Endothelial cell of umbilical vein (primary cell): ENCODE measurements around the gene GNAS-AS1. TPM values are rescaled to one million over a fixed set of nuclear protein-coding genes. Genes with fewer than 3 reads are reported as not detected.

Experiments used
- BruUV-seq: library from RNA; stranded (reverse); fragments of 400-500 nt; replicated peaks from 2 replicates; lab custom pipeline; 2021; lab: Mats Ljungman, UMichigan
- CTCF ChIA-PET: fragments of 300-600, 350-600 bp; sonication (Branson Sonifier 250); formaldehyde crosslinking; loops from one replicate; lab custom pipeline; 2021; ENCODE audit warnings: antibody characterized with exemption, inconsistent platforms; lab: Charles Lee
- POLR2A ChIA-PET: fragments of 300-600, 350-600 bp; sonication (Branson Sonifier 250); formaldehyde crosslinking; loops from one replicate; lab custom pipeline; 2021; ENCODE audit warnings: antibody characterized with exemption, inconsistent platforms; lab: Charles Lee
- DNase-seq: peaks from one replicate; pipeline ENCODE4 v3.0.0-alpha.2; 2011; ENCODE audit warnings: low read depth, low spot score
- FAIRE-seq: peaks from 2 replicates; lab custom pipeline; 2011; peaks lifted over from hg19 to GRCh38; lab: Jason Lieb, UNC
- H2AFZ ChIP-seq: 2 replicates; pipeline ENCODE4 v1.6.0; 2012; ENCODE audit warnings: low read depth, low read length, control low read depth, inconsistent platforms
- H3K27ac ChIP-seq: 2 replicates; pipeline ENCODE4 v1.5.1; 2011; ENCODE audit warnings: low read depth, mild to moderate bottlenecking, control low read depth, low read length, moderate library complexity; ENCODE audit not compliant: insufficient read depth
- H3K27me3 ChIP-seq, 2 experiments: 2 replicates each; pipeline versions ENCODE4 v1.6.0 to v1.6.1; 2011; ENCODE audit warnings: low read length in 2 of 2, mixed read lengths in 1 of 2; ENCODE audit not compliant: control insufficient read depth in 2 of 2, insufficient read depth in 2 of 2
- H3K36me3 ChIP-seq, 2 experiments: 2 replicates in 1 of 2; 3 replicates in 1 of 2; pipeline ENCODE4 v1.5.1; 2011; ENCODE audit warnings: low read length in 2 of 2, mild to moderate bottlenecking in 1 of 2, moderate library complexity in 1 of 2; ENCODE audit not compliant: control insufficient read depth in 2 of 2, insufficient read depth in 2 of 2; ENCODE audit errors: extremely low read depth in 1 of 2
- H3K4me1 ChIP-seq: 3 replicates; pipeline ENCODE4 v1.5.1; 2011; ENCODE audit warnings: mild to moderate bottlenecking, low read length; ENCODE audit not compliant: control insufficient read depth, insufficient read depth; ENCODE audit errors: extremely low read depth
- H3K4me2 ChIP-seq: 2 replicates; pipeline ENCODE4 v1.6.1; 2011; ENCODE audit warnings: low read length, control low read depth, mixed read lengths; ENCODE audit not compliant: insufficient read depth
- H3K4me3 ChIP-seq, 3 experiments: fragments of 200-600 bp in 1 of 3; sonication (generic), shearing (Covaris generic) in 1 of 3; replicated peaks in 1 of 3; 2 replicates each; pipeline ENCODE4 v1.5.1; 2011 to 2016; ENCODE audit warnings: control low read depth in 3 of 3, low read length in 3 of 3, mild to moderate bottlenecking in 2 of 3, inconsistent platforms in 1 of 3, low read depth in 1 of 3, moderate library complexity in 1 of 3; ENCODE audit not compliant: insufficient read depth in 1 of 3
- H3K79me2 ChIP-seq: 2 replicates; pipeline ENCODE4 v1.6.0; 2012; ENCODE audit warnings: low read length, inconsistent platforms; ENCODE audit not compliant: control insufficient read depth, insufficient read depth
- H3K9ac ChIP-seq: replicated peaks from 2 replicates; pipeline ENCODE3; 2011; ENCODE audit warnings: low read length, control low read depth; ENCODE audit not compliant: insufficient read depth; ENCODE audit errors: extremely low read depth
- H3K9me1 ChIP-seq: replicated peaks from 3 replicates; pipeline ENCODE4 v1.6.0; 2011; ENCODE audit warnings: mild to moderate bottlenecking, low read length; ENCODE audit not compliant: control insufficient read depth, insufficient read depth; ENCODE audit errors: extremely low read depth
- H3K9me3 ChIP-seq: replicated peaks from 2 replicates; pipeline ENCODE4 v1.5.1; 2012; ENCODE audit warnings: low read length, inconsistent platforms; ENCODE audit not compliant: control insufficient read depth, insufficient read depth
- H4K20me1 ChIP-seq: replicated peaks from 2 replicates; pipeline ENCODE3; 2011; ENCODE audit warnings: mild to moderate bottlenecking, low read length; ENCODE audit not compliant: control insufficient read depth, insufficient read depth; ENCODE audit errors: extremely low read depth
- EZH2 ChIP-seq: IDR thresholded peaks from 2 replicates; pipeline ENCODE4 v1.6.1; 2012; ENCODE audit warnings: borderline replicate concordance, low read depth, mild to moderate bottlenecking, moderate library complexity, low read length, inconsistent platforms; ENCODE audit not compliant: severe bottlenecking
- FOS ChIP-seq: IDR thresholded peaks from 2 replicates; pipeline ENCODE4 v1.6.1; 2011; ENCODE audit warnings: mild to moderate bottlenecking, low read length, moderate library complexity, borderline replicate concordance; ENCODE audit not compliant: insufficient read depth
- GATA2 ChIP-seq: IDR thresholded peaks from 2 replicates; pipeline ENCODE4 v1.7.0; 2011; ENCODE audit warnings: low read depth, mild to moderate bottlenecking, moderate library complexity, mixed read lengths, low read length; ENCODE audit not compliant: insufficient read length, insufficient read depth
- JUN ChIP-seq: IDR thresholded peaks from 2 replicates; pipeline ENCODE4 v1.6.1; 2011; ENCODE audit warnings: borderline replicate concordance, low read depth; ENCODE audit not compliant: insufficient read length, insufficient read depth
- MYC ChIP-seq: IDR thresholded peaks from one replicate; pipeline ENCODE4 v1.6.1; 2011; ENCODE audit warnings: mild to moderate bottlenecking, low read depth, low read length
- POLR2A ChIP-seq: IDR thresholded peaks from 2 replicates; pipeline ENCODE4 v1.6.1; 2012; ENCODE audit warnings: low read depth, mild to moderate bottlenecking, control low read depth, low read length
- POLR2AphosphoS5 ChIP-seq: IDR thresholded peaks from 2 replicates; pipeline ENCODE4 v1.6.1; 2012; ENCODE audit warnings: low read depth, mild to moderate bottlenecking, control low read depth, low read length, moderate library complexity; ENCODE audit not compliant: insufficient read depth
- dilution Hi-C: fragments of 300-500 bp; cut with MboI; formaldehyde crosslinking; loops from one replicate; pipeline ENCODE4 v1.15.0; 2019; ENCODE audit warnings: low sequenced_read_pairs; ENCODE audit not compliant: extremely low pct_ligation_motif_present
- intact Hi-C: fragments of 100-400 bp; cut with micrococcal nuclease; formaldehyde crosslinking; loops from one replicate; pipeline ENCODE4 v1.10.0; 2022
- polyA plus RNA-seq, 4 experiments: library from polyadenylated mRNA; depleted of rRNA in 3 of 4; stranded (reverse) in 3 of 4; unstranded in 1 of 4; fragments of >200 nt; gene quantifications; 2 replicates each; pipeline versions ENCODE4 v1.2.1 to v1.2.3, GENCODE V29; 2011 to 2012; ENCODE audit warnings: missing spikeins in 1 of 4
- total RNA-seq: library from RNA; stranded (reverse); gene quantifications from 2 replicates; pipeline ENCODE4 v1.2.3, GENCODE V29; 2021
- TF ChIP-seq, protein P1 (sequence below), 2 donors: IDR thresholded peaks; 1 replicate in 1 of 2; 2 replicates in 1 of 2; pipeline ENCODE4 v1.5.1; 2011; ENCODE audit warnings: low read length in 2 of 2, mild to moderate bottlenecking in 2 of 2, moderate library complexity in 2 of 2, control low read depth in 1 of 2, inconsistent platforms in 1 of 2, low read depth in 1 of 2; ENCODE audit not compliant: insufficient read depth in 1 of 2; ENCODE audit errors: extremely low read depth in 1 of 2
- TF ChIP-seq, protein P2 (sequence below): IDR thresholded peaks from 2 replicates; pipeline ENCODE4 v1.6.1; 2011; ENCODE audit not compliant: insufficient read depth, insufficient read length

GNAS-AS1 gene
- total and polyA plus RNA-seq, 2 donors (not counting 3 experiments of a cell fraction or from before 2014, with no cell fraction given): 0.11 to 0.58 TPM

DNA sequence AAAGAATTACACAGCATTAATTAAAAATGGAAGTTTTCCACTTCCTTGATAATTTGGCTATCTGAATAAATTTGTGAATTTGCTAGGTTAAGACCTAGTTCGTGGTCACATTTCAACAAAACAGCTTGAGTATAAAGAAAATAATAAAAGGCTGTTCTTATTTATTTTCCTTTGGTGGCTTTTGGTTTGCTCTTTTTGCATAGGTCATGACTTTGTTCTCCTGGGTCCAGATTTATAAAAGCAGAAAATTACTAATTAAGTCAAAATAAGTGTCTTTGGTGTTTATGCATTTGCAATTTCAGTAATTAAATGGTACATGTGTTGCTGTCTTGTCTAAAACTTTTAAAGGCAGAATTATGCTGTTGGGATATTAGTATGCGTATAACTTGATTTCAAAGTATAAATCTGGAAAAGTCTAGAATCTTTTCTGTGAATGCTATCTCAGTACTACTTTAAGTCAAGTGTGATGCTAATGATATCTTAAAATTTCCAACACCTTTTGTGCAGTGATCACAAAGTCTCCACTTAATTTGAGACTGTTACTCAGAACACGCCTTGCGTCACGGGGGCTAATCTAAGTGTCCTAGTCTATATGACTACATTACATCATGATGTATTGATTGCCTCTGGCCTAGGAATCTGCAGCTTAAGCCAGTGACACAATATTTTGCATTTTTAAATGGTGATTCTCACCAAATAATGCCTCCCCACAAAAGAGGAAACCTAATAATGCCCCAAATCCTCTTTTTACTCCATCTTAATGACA, 42.8 kb upstream of the GNAS-AS1 start:
- POLR2A ChIA-PET: no interaction called here
- no peaks in the 10 kb centered on the region for H3K9me1 ChIP-seq
- CTCF ChIA-PET: no interaction called here
- FAIRE-seq (no peak), DNase-seq (no peak)
- TSS peak; percentile 22 for BruUV-seq
- dilution Hi-C loops (no loop called here), intact Hi-C loops (loop anchor here (2.0 to 10.0 kb wide), 2 partner anchors 87 to 1179 kb away; partner anchors contain the start of genes NELFCD and PMEPA1)
- peak overlapping the region in 2 of 3 experiments; percentile 81 to 94 for H3K4me3 ChIP-seq
- peaks cover 55% of the 10 kb centered on the region for H3K4me1 ChIP-seq
- H3K36me3 ChIP-seq: peaks cover 2 to 7% of the 10 kb centered on the region in 2 experiments
- peaks cover 30% of the 10 kb centered on the region for H4K20me1 ChIP-seq
- TF ChIP-seq, protein P1, sequence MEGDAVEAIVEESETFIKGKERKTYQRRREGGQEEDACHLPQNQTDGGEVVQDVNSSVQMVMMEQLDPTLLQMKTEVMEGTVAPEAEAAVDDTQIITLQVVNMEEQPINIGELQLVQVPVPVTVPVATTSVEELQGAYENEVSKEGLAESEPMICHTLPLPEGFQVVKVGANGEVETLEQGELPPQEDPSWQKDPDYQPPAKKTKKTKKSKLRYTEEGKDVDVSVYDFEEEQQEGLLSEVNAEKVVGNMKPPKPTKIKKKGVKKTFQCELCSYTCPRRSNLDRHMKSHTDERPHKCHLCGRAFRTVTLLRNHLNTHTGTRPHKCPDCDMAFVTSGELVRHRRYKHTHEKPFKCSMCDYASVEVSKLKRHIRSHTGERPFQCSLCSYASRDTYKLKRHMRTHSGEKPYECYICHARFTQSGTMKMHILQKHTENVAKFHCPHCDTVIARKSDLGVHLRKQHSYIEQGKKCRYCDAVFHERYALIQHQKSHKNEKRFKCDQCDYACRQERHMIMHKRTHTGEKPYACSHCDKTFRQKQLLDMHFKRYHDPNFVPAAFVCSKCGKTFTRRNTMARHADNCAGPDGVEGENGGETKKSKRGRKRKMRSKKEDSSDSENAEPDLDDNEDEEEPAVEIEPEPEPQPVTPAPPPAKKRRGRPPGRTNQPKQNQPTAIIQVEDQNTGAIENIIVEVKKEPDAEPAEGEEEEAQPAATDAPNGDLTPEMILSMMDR (IDR thresholded peaks at IDR 0.05; ENCODE audit: extremely low read depth in 1 of 2, insufficient read depth in 1 of 2, low read depth in 1 of 2, low read length in 2 of 2): no peak
- TF ChIP-seq FOS: no peak
- TF ChIP-seq, protein P2, sequence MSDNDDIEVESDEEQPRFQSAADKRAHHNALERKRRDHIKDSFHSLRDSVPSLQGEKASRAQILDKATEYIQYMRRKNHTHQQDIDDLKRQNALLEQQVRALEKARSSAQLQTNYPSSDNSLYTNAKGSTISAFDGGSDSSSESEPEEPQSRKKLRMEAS: no peak
- no peak for TF ChIP-seq POLR2AphosphoS5
- TF ChIP-seq POLR2A: no peak
- no peak for TF ChIP-seq MYC
- TF ChIP-seq JUN: no peak
- TF ChIP-seq EZH2: no peak
- no peak for TF ChIP-seq GATA2
- H3K9ac ChIP-seq: peak overlapping the region; percentile 96
- no peak overlapping the region for H2AFZ ChIP-seq
- no peaks in the 10 kb centered on the region for H3K9me3 ChIP-seq
- peak overlapping the region; percentile 87 for H3K4me2 ChIP-seq
- H3K79me2 ChIP-seq: peaks cover 69% of the 10 kb centered on the region
- no peaks in the 10 kb centered on the region for H3K27me3 ChIP-seq
- H3K27ac ChIP-seq: peak overlapping the region; percentile 61
